HepG2 (cell line): ENCODE data around the gene PSMD2. TPM values are rescaled to one million over a fixed set of nuclear protein-coding genes. Genes with fewer than 3 reads are reported as not detected.

Source experiments
- CREB3 ChIP-seq: sonication (generic); formaldehyde crosslinking; IDR thresholded peaks from 2 replicates; pipeline ENCODE4 v1.5.0; 2020; ENCODE audit warnings: missing genetic modification reagents
- FOXO1 ChIP-seq: sonication (generic); formaldehyde crosslinking; IDR thresholded peaks from 2 replicates; pipeline ENCODE4 v1.4.0; 2020; ENCODE audit warnings: missing genetic modification reagents
- ISX ChIP-seq: sonication (generic); formaldehyde crosslinking; conservative IDR thresholded peaks from 2 replicates; pipeline ENCODE4 v1.5.0; 2020; ENCODE audit warnings: missing genetic modification reagents
- MXD4 ChIP-seq: IDR thresholded peaks from 2 replicates; pipeline ENCODE4 v1.6.1; 2016; ENCODE audit warnings: mild to moderate bottlenecking, missing biosample characterization, missing genetic modification reagents
- NKX3-1 ChIP-seq: sonication (generic); formaldehyde crosslinking; IDR thresholded peaks from 2 replicates; pipeline ENCODE4 v1.5.0; 2020; ENCODE audit warnings: missing genetic modification reagents
- POLR2G ChIP-seq: fragments of 200-400 bp; formaldehyde crosslinking; IDR thresholded peaks from 2 replicates; pipeline ENCODE4 v1.6.1; 2018; ENCODE audit warnings: mild to moderate bottlenecking, low read depth, low read length, moderate library complexity
- RXRB ChIP-seq: IDR thresholded peaks from 2 replicates; pipeline ENCODE4 v1.6.1; 2016; ENCODE audit warnings: borderline replicate concordance, missing genetic modification reagents, missing compliant biosample characterization
- SAP130 ChIP-seq: IDR thresholded peaks from 2 replicates; pipeline ENCODE4 v1.6.1; 2016; ENCODE audit warnings: low read depth
- SSRP1 ChIP-seq: IDR thresholded peaks from 2 replicates; pipeline ENCODE4 v1.6.1; 2016; ENCODE audit warnings: control low read depth
- THAP11 ChIP-seq: IDR thresholded peaks from 2 replicates; pipeline ENCODE4 v1.6.1; 2016; ENCODE audit warnings: missing biosample characterization, missing genetic modification reagents
- ZBTB10 ChIP-seq: sonication (generic); formaldehyde crosslinking; IDR thresholded peaks from 2 replicates; pipeline ENCODE4 v1.4.0; 2020; ENCODE audit warnings: missing genetic modification reagents, borderline replicate concordance
- ZGPAT ChIP-seq: IDR thresholded peaks from 2 replicates; pipeline ENCODE4 v1.6.1; 2016; ENCODE audit warnings: mild to moderate bottlenecking
- ZIK1 ChIP-seq: sonication (generic); formaldehyde crosslinking; IDR thresholded peaks from 2 replicates; pipeline ENCODE4 v1.5.0; 2020; ENCODE audit warnings: mild to moderate bottlenecking, low read depth, missing genetic modification reagents, borderline replicate concordance
- ZNF207 ChIP-seq: fragments of 450-650 bp; IDR thresholded peaks from 2 replicates; pipeline ENCODE4 v1.6.1; 2016; ENCODE audit warnings: antibody characterized with exemption, borderline replicate concordance
- ZNF33B ChIP-seq: sonication (generic); formaldehyde crosslinking; IDR thresholded peaks from 2 replicates; pipeline ENCODE4 v1.5.1; 2020; ENCODE audit warnings: mild to moderate bottlenecking, missing genetic modification reagents
- ZNF414 ChIP-seq: sonication (generic); formaldehyde crosslinking; IDR thresholded peaks from 2 replicates; pipeline ENCODE4 v1.5.0; 2020; ENCODE audit warnings: missing genetic modification reagents
- ZNF572 ChIP-seq: sonication (generic); formaldehyde crosslinking; IDR thresholded peaks from 2 replicates; pipeline ENCODE4 v1.5.1; 2020; ENCODE audit warnings: mild to moderate bottlenecking, missing genetic modification reagents
- ZNF878 ChIP-seq: sonication (generic); formaldehyde crosslinking; IDR thresholded peaks from 2 replicates; pipeline ENCODE4 v1.8.1; 2023; ENCODE audit warnings: mild to moderate bottlenecking, missing genetic modification reagents, moderate library complexity
- polyA plus RNA-seq, 8 experiments: library from polyadenylated mRNA; depleted of rRNA in 3 of 8; stranded (reverse) in 7 of 8; unstranded in 1 of 8; fragments of >200 nt; fragmentation: Illumina TruSeq in 4 of 8; extraction: Trizol in 4 of 8; gene quantifications; 2 replicates each; pipeline versions ENCODE4 v1.2.1 to v1.2.3, GENCODE V29; 2011 to 2016; ENCODE audit warnings: low read depth in 4 of 8, missing spikeins in 1 of 8, mixed read lengths in 1 of 8; ENCODE audit not compliant: insufficient read depth in 1 of 8
- total RNA-seq, 5 experiments: library from RNA; depleted of rRNA; stranded (reverse); fragments of >200 nt; fragmentation: Illumina TruSeq; extraction: Trizol; gene quantifications; 2 replicates each; pipeline ENCODE4 v1.2.3, GENCODE V29; 2016; ENCODE audit warnings: low read depth in 1 of 5
- TF ChIP-seq, protein P1 (sequence below), 2 experiments: sonication (generic) in 1 of 2; formaldehyde crosslinking in 1 of 2; IDR thresholded peaks; 2 replicates each; pipeline versions ENCODE4 v1.4.0 to v1.6.1; 2018 to 2020; ENCODE audit warnings: missing genetic modification reagents in 2 of 2, borderline replicate concordance in 1 of 2, low read depth in 1 of 2, mild to moderate bottlenecking in 1 of 2, missing biosample characterization in 1 of 2
- TF ChIP-seq, protein P2 (sequence below): sonication (generic); formaldehyde crosslinking; IDR thresholded peaks from 2 replicates; pipeline ENCODE4 v1.5.1; 2020; ENCODE audit warnings: missing genetic modification reagents, mild to moderate bottlenecking, borderline replicate concordance

Gene PSMD2
- total and polyA plus RNA-seq, 2 of the 13 experiments (the other 11 are each of a cell fraction or from before 2014, with no cell fraction given), result 125 to 200 TPM

- TF ChIP-seq ZGPAT (no peak), ZNF33B (CRISPR knock-in tag) (no peak), THAP11 (CRISPR knock-in tag) (peak; percentile 35; the same call in 1 of the 2 replicates), SAP130 (peak; percentile 70), CREB3 (CRISPR knock-in tag) (no peak), ZNF414 (CRISPR knock-in tag) (no peak), ZIK1 (CRISPR knock-in tag) (no peak), ZNF878 (CRISPR knock-in tag) (no peak), POLR2G (no peak), ZBTB10 (CRISPR knock-in tag) (no peak), MXD4 (CRISPR knock-in tag) (no peak), ZNF207 (no peak), RXRB (CRISPR knock-in tag) (no peak), ZNF572 (CRISPR knock-in tag) (no peak), NKX3-1 (CRISPR knock-in tag) (0 out of 2 replicates have a peak, but pooled peaks have one; percentile 4), ISX (CRISPR knock-in tag) (no peak), FOXO1 (CRISPR knock-in tag) (no peak), SSRP1 (0 out of 2 replicates have a peak, but pooled peaks have one; percentile 75)
- TF ChIP-seq, protein P1, sequence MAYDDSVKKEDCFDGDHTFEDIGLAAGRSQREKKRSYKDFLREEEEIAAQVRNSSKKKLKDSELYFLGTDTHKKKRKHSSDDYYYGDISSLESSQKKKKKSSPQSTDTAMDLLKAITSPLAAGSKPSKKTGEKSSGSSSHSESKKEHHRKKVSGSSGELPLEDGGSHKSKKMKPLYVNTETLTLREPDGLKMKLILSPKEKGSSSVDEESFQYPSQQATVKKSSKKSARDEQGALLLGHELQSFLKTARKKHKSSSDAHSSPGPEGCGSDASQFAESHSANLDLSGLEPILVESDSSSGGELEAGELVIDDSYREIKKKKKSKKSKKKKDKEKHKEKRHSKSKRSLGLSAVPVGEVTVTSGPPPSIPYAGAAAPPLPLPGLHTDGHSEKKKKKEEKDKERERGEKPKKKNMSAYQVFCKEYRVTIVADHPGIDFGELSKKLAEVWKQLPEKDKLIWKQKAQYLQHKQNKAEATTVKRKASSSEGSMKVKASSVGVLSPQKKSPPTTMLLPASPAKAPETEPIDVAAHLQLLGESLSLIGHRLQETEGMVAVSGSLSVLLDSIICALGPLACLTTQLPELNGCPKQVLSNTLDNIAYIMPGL (CRISPR knock-in tag; IDR thresholded peaks at IDR 0.05; ENCODE audit: borderline replicate concordance in 1 of 2, low read depth in 1 of 2), result peak; percentile 47 to 69; a peak in 1 of 4 replicates
- TF ChIP-seq, protein P2, sequence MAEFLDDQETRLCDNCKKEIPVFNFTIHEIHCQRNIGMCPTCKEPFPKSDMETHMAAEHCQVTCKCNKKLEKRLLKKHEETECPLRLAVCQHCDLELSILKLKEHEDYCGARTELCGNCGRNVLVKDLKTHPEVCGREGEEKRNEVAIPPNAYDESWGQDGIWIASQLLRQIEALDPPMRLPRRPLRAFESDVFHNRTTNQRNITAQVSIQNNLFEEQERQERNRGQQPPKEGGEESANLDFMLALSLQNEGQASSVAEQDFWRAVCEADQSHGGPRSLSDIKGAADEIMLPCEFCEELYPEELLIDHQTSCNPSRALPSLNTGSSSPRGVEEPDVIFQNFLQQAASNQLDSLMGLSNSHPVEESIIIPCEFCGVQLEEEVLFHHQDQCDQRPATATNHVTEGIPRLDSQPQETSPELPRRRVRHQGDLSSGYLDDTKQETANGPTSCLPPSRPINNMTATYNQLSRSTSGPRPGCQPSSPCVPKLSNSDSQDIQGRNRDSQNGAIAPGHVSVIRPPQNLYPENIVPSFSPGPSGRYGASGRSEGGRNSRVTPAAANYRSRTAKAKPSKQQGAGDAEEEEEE (CRISPR knock-in tag), result no peak
Measured at GRCh38 chr3:184250167-184250828, 48.7 kb upstream of the PSMD2 start (continued).
